Activated CD4-positive, CD25-positive, alpha-beta regulatory T cell treated with anti-CD3 and anti-CD28 coated beads, Interleukin-2, amount 50 U/mL, for 16 hours (primary cell): ENCODE measurements around the gene SPATA6.
"Not testable (repeated sequence)": the region's sequence is repeated elsewhere in the genome, so short reads cannot be mapped to it uniquely, and the experiment has no call there.

Experiments
- DNase-seq: peaks from one replicate; pipeline ENCODE4 v3.0.0-alpha.2; 2020; ENCODE audit warnings: low read depth, low spot score

Gene SPATA6

GRCh38 chr1:48462716-48463302 lies 9.2 kb downstream of the SPATA6 start:
- DNase-seq, result no peak

GRCh38 chr1:48450505-48450904 lies 21.5 kb downstream of the SPATA6 start:
- DNase-seq, result no peak

- no peak for DNase-seq
These were observed 23.1 kb downstream of the SPATA6 start for GRCh38 chr1:48448932-48449331.

GRCh38 chr1:48444186-48444585 lies 27.8 kb downstream of the SPATA6 start:
- not testable (repeated sequence) for DNase-seq

- no peak for DNase-seq
These were observed 29.0 kb downstream of the SPATA6 start for GRCh38 chr1:48442864-48443619.

GRCh38 chr1:48440786-48441185 lies 31.2 kb downstream of the SPATA6 start:
- not testable (repeated sequence) for DNase-seq

GRCh38 chr1:48439380-48439779 lies 32.6 kb downstream of the SPATA6 start:
- no peak for DNase-seq

- not testable (repeated sequence) for DNase-seq
These were observed 34.6 kb downstream of the SPATA6 start for GRCh38 chr1:48437379-48437778.

GRCh38 chr1:48435312-48436002 lies 36.5 kb downstream of the SPATA6 start:
- DNase-seq, result not testable (repeated sequence)

- no peak for DNase-seq
These were observed 41.2 kb downstream of the SPATA6 start for GRCh38 chr1:48430832-48431231.

- no peak for DNase-seq
These were observed 50.0 kb downstream of the SPATA6 start for GRCh38 chr1:48422009-48422408.

- DNase-seq, result no peak
These were observed 53.3 kb downstream of the SPATA6 start for GRCh38 chr1:48418742-48419141.

- DNase-seq, result no peak
These were observed 57.0 kb downstream of the SPATA6 start for GRCh38 chr1:48415050-48415449.

- no peak for DNase-seq
These were observed 57.7 kb downstream of the SPATA6 start for GRCh38 chr1:48414264-48414663.

- no peak for DNase-seq
These were observed 66.1 kb downstream of the SPATA6 start for GRCh38 chr1:48405940-48406339.

- DNase-seq, result no peak
These were observed 66.6 kb downstream of the SPATA6 start for GRCh38 chr1:48405400-48405799.

- no peak for DNase-seq
These were observed 69.4 kb downstream of the SPATA6 start for GRCh38 chr1:48402599-48402998.

- DNase-seq, result no peak
These were observed 75.8 kb downstream of the SPATA6 start for GRCh38 chr1:48396208-48396607.

GRCh38 chr1:48391926-48392325 lies 80.1 kb downstream of the SPATA6 start:
- no peak for DNase-seq

GRCh38 chr1:48387409-48387808 lies 84.6 kb downstream of the SPATA6 start:
- no peak for DNase-seq

GRCh38 chr1:48374785-48375184 lies 97.2 kb downstream of the SPATA6 start:
- DNase-seq, result no peak

- no peak for DNase-seq
These were observed 100.4 kb downstream of the SPATA6 start for GRCh38 chr1:48371598-48371997.

GRCh38 chr1:48362901-48363300 lies 109.1 kb downstream of the SPATA6 start:
- DNase-seq, result no peak
